GM19455 (cell line): ENCODE data around the gene BACH2.
"Not testable (repeated sequence)": the region's sequence is repeated elsewhere in the genome, so short reads cannot be mapped to it uniquely, and the experiment has no call there.

Experiments
- ATAC-seq: cut with Tn5 transposase; IDR thresholded peaks from one replicate; pipeline ENCODE4 v1.9.1; 2021; ENCODE audit not compliant: unreplicated experiment

Gene BACH2

DNA sequence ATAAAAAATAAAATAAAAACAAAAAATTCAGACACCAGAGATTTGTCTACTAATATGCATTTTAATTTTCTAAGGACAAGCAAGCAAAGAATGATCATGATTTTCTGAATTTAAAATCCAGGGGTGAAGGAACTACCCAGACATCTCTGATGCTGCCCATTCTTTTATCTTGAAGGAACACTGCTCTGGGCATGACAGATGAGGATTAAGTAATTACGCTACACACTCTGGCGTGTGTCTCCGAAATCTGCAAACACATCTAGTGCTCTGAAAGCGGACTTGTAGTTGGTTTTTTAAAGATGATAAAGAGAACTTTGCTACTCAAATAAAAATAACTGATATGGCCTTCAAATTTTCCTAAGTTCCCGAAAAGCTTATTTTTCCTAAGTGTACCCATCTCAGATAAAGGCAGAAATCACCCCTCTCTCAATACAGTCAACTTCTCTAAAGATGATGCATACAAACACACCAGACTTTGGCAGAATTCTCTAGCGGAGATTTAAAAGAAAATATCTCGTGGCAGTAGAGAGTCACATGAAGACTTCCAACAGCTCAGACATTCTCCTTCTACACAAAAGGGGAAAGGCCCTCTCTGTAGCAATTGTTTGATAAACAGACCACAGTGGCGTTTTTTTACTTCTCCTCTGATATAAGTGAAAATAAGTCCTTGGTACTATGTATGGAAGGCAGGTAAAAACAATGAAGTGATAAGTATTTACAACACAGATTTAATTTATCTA lies 133.8 kb downstream of the BACH2 start:
- ATAC-seq = no peak

GRCh38 chr6:90160013-90160412 lies 136.6 kb downstream of the BACH2 start:
- ATAC-seq = no peak

- ATAC-seq = no peak
These were observed 137.2 kb downstream of the BACH2 start for GRCh38 chr6:90159452-90159851.

DNA sequence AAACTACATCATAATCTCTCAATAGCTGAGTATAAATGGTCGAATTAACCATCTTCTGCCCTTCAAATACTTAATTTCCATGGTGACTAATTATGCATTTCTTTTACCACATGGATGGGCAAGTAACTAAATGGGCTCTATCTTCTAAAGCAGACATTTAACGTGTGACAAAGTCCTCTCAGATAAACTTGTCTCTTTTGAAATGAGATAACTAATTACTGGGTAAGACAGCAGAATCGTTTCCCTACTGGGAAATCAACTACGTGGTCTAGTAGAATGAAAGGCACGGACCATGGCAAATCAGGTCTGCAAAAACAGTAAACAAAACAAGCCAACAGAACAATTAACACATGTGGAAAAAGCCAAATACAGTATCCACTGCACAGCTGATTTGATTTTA lies 137.7 kb downstream of the BACH2 start:
- no peak for ATAC-seq

GRCh38 chr6:90157441-90157840 lies 139.2 kb downstream of the BACH2 start:
- no peak for ATAC-seq

DNA sequence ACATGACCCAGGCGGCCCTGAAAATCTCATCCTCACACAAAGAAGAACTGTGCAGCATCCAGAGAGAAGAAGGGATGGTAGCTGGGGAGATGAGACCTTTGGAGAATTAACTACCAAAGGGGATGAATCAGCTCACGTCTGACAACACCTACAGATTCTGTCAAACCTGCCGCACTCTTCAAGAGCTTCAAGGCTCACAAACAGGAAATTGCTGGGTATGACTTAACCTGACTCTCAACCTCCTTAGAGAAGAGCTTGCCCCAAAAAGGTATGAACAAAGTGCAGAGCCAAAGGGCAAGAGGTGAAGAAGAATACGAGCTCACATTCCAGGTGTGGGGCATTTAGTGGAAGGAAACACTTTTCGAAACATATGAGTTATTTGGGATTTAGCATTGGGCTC lies 139.8 kb downstream of the BACH2 start:
- no peak for ATAC-seq

- ATAC-seq = no peak
These were observed 141.7 kb downstream of the BACH2 start for GRCh38 chr6:90154755-90155470.

DNA sequence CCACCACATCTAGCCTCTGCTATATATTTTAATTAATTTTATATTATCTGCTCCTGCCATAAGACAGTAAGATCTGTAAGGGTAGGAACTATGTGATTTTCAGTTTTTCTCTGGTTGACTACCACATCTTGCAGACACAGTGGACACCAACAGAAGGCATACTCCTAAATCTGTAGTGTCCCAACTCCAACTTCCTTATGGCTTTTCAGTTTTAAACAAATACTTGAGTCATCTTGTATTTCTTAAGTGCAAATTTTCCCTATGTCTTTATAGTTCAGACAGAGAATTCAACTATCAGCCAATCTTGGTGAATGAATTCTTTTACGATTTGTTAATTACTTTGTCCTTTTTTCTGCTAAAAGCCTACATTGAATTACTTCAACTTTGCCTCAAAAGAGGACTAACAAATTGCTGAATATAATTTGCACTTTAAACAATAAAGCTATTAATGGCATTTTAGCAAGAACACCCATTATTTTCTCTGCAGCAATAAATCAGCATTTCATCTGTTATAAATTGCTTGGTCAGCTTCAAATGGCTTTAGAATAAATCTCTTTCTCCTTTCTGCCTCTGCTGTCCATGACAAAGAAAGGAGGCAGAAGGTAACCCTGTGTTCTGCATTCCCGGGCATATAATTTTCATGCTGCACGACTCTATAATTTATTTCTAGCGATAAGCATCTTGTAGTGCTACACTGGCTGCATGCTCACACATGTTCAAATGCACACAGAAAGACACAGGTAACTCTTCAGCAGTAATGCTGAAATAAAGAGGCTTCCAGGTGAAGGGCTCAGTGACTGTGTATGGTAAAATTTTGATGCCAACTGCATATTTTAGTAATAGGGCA lies 144.8 kb downstream of the BACH2 start:
- no peak for ATAC-seq

GRCh38 chr6:90149280-90149679 lies 147.4 kb downstream of the BACH2 start:
- no peak for ATAC-seq

- no peak for ATAC-seq
These were observed 147.8 kb downstream of the BACH2 start for GRCh38 chr6:90148867-90149266.

DNA sequence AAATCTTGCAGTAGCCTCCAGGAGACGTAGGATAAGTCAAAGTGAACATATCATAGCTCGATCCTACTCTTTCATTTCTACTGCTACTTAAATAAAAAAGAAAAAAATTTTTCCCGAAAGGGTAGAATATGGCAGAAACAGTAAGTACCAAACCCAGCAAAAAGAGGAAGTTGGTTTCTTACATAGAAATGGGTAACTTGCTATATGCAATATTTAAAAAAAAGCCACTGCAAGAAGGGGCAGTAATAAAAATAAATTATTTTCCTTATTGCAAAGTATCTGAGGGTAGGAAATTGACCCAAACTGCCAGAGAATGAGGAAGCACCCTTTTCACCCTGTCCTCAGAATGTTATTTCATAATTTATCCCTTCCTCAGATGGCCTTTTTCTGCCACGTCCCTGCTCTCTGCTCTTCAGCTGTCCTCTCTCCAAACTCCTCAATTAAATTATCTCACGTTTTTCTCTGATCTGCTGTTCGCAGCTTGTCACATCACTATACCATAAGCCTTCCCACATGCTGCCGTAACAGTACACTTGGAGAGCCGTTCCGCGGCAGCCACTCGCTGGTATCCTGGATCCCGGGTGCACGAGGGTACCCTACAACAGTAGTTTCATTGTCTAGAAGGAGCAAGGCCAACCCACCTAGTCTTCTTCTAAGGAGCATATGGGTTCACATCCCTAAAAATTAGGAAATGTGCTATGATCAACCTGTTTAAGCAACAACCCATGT lies 149.6 kb downstream of the BACH2 start:
- ATAC-seq = no peak

DNA sequence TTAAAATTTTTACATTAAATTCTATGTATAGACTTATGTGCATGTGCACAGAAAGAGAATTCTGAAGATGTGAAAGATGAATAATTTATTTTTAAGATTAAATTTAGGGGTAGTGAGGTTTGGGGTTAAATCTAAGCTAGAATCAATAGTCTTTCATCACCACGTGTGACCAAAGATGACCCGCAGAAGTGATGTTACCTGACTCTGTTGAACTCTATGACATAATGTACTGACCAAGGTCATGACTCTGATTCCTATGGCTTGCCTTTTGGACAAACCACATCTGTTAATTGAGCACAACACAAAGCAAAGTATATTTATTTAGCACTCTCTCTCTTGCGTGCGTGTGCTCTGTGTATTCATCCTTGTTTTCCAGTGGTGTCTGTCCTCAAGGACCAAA lies 150.6 kb downstream of the BACH2 start:
- no peak for ATAC-seq

DNA sequence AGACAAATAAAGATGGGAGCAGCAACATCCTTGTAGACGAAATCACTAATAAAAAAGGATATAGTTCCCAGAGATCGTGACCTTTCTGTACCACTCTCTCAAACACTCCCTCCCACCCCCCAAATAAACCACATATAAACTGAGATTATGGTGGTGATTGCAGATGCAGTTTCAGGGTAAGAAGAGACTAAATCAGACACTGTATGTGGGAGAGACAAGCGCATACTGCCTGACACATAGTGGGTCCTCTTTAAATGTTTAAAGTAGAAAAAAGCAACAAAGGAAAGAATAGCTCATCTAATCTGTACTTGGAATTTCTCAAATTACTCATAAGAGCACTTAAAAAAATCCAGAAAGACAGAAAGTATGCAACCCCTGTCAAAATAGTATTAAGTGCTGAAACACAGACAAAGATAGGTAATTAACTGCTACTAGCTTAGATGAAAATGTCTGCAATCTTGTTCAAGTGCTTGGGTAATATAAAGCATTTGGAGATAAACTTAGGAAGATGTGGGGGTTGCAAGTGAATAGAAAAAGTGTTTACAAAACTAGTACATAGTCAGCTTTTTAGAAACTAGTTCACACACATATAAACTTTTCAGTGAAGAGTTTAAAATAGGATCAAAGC lies 151.6 kb downstream of the BACH2 start:
- no peak for ATAC-seq

GRCh38 chr6:90144396-90144795 lies 152.2 kb downstream of the BACH2 start:
- no peak for ATAC-seq

- no peak for ATAC-seq
These were observed 156.0 kb downstream of the BACH2 start for GRCh38 chr6:90140683-90141082.

- ATAC-seq = no peak
These were observed 157.3 kb downstream of the BACH2 start for GRCh38 chr6:90139272-90139817.

GRCh38 chr6:90136837-90137568 lies 159.6 kb downstream of the BACH2 start:
- ATAC-seq = no peak

DNA sequence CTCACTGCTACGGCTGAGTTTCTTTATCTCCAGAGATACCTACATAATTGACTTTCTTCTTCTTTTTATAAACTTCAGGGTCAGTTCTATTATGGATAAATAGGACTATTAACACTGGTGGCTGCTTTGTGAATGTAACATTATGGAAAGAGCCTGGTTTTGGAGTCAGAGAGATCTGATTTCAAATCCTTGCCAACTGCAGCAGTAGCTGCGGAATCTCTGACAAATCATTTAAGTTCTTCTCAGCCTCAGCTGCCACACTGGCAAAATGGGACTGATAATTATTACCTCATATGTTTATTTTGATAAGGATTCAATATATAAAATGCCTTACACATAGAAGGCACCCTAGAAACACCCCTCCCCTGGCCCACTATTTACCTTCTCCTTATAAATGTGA lies 160.5 kb downstream of the BACH2 start:
- ATAC-seq = no peak

GRCh38 chr6:90135667-90136066 lies 161.0 kb downstream of the BACH2 start:
- no peak for ATAC-seq

- not testable (repeated sequence) for ATAC-seq
These were observed 163.0 kb downstream of the BACH2 start for GRCh38 chr6:90133664-90134063.
